ENCODE results near the gene APLF. TPM values are rescaled to one million over a fixed set of nuclear protein-coding genes. Genes with fewer than 3 reads are reported as not detected.
"Not testable (repeated sequence)": the region's sequence is repeated elsewhere in the genome, so short reads cannot be mapped to it uniquely, and the experiment has no call there.

Gene APLF
- total RNA-seq, 1 donor from 2014 or later = 3.8 TPM

- H3K27ac Mint-ChIP-seq; H3K27me3 Mint-ChIP-seq (ENCODE audit: low read depth); H3K9me3 Mint-ChIP-seq; H3K4me1 Mint-ChIP-seq (ENCODE audit: low read depth); H3K36me3 Mint-ChIP-seq (ENCODE audit: low read depth); DNase-seq (ENCODE audit: low spot score); H3K4me3 Mint-ChIP-seq (ENCODE audit: low read depth): not testable (repeated sequence)
- intact Hi-C loops (cut with micrococcal nuclease) = loop anchor here (10.0 kb wide), 1 partner anchor 143 kb away; no protein-coding TSS in a partner anchor
These were observed 60.1 kb downstream of the APLF start for GRCh38 chr2:68527343-68528081.

DNA sequence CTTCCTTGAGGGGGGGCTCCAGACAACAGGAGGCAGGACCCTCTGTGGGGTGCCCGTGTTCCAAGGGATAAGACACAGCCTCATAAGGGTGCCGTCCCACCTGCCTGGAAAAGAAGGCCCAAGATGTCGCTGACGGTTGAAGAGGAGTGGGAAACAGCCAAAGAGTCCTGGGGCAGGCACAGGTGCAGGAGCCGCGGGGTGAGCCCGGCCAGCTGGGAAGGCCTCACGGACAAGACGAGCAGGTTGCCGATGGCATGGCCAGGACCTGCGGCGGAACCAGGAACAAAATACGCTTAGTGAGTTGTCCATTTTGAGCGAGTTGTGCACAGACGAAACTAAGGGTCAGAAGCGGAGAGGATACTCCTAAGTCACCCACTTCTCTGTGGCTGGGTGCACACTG, 61.8 kb downstream of the APLF start:
- H3K27me3 Mint-ChIP-seq (ENCODE audit: low read depth); DNase-seq (ENCODE audit: low spot score); H3K27ac Mint-ChIP-seq; H3K4me3 Mint-ChIP-seq (ENCODE audit: low read depth); H3K9me3 Mint-ChIP-seq; H3K36me3 Mint-ChIP-seq (ENCODE audit: low read depth); H3K4me1 Mint-ChIP-seq (ENCODE audit: low read depth): not testable (repeated sequence)
- intact Hi-C loops (cut with micrococcal nuclease) = loop anchor here (10.0 kb wide), 1 partner anchor 144 kb away; no protein-coding TSS in a partner anchor

- intact Hi-C loops (cut with micrococcal nuclease) = loop anchor here (10.0 kb wide), 1 partner anchor 145 kb away; no protein-coding TSS in a partner anchor
- DNase-seq (ENCODE audit: low spot score); H3K36me3 Mint-ChIP-seq (ENCODE audit: low read depth): not testable (repeated sequence)
These were observed 62.3 kb downstream of the APLF start for GRCh38 chr2:68529651-68530050.

DNA sequence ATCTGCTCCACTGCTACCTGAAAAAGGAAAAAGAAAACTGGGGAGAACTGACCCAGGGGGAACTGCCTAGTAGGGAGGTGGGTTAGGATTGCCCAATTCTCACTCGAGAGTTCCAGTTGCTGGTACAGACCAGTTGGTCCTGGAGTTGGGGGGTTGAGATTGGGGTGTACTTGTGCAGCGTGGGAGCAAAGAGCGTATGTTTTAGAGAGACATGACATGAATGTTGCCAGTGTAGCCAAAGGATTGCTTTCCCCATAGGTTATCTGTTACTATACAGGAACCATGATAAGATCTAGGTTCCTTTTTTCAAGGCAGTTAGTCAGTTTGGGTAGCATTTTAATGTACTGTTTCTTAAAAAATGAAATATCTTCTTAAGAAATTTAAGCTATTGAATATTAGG, 68.6 kb downstream of the APLF start:
- no peak overlapping the region for H3K27ac Mint-ChIP-seq
- H3K4me3 Mint-ChIP-seq (ENCODE audit: low read depth) = no peak overlapping the region
- peaks cover 18% of the 10 kb centered on the region for H3K4me1 Mint-ChIP-seq (ENCODE audit: low read depth)
- H3K9me3 Mint-ChIP-seq = no peaks in the 10 kb centered on the region
- H3K27me3 Mint-ChIP-seq (ENCODE audit: low read depth) = no peaks in the 10 kb centered on the region
- no peaks in the 10 kb centered on the region for H3K36me3 Mint-ChIP-seq (ENCODE audit: low read depth)
- DNase-seq (ENCODE audit: low spot score) = no peak
- intact Hi-C loops (cut with micrococcal nuclease) = loop anchor here (2.0 kb wide), 1 partner anchor 15 kb away; no protein-coding TSS in a partner anchor

More at GRCh38 chr2:68529651-68530050, 62.3 kb downstream of the APLF start:
- H3K4me3 Mint-ChIP-seq (ENCODE audit: low read depth); H3K4me1 Mint-ChIP-seq (ENCODE audit: low read depth); H3K27me3 Mint-ChIP-seq (ENCODE audit: low read depth); H3K27ac Mint-ChIP-seq; H3K9me3 Mint-ChIP-seq: not testable (repeated sequence)

GRCh38 chr2:68537011-68537410, 69.6 kb downstream of the APLF start:
- no peak overlapping the region for H3K4me3 Mint-ChIP-seq (ENCODE audit: low read depth)
- no peaks in the 10 kb centered on the region for H3K9me3 Mint-ChIP-seq
- no peak overlapping the region for H3K27ac Mint-ChIP-seq
- H3K27me3 Mint-ChIP-seq (ENCODE audit: low read depth) = no peaks in the 10 kb centered on the region
- DNase-seq (ENCODE audit: low spot score) = no peak
- H3K36me3 Mint-ChIP-seq (ENCODE audit: low read depth) = peaks cover 2% of the 10 kb centered on the region
- intact Hi-C loops (cut with micrococcal nuclease) = loop anchor here (2.0 kb wide), 1 partner anchor 16 kb away; no protein-coding TSS in a partner anchor
- H3K4me1 Mint-ChIP-seq (ENCODE audit: low read depth) = peaks cover 18% of the 10 kb centered on the region

GRCh38 chr2:68537809-68538208, 70.4 kb downstream of the APLF start:
- DNase-seq (ENCODE audit: low spot score) = no peak

GRCh38 chr2:68544811-68545210, 77.4 kb downstream of the APLF start:
- no peaks in the 10 kb centered on the region for H3K9me3 Mint-ChIP-seq
- H3K27me3 Mint-ChIP-seq (ENCODE audit: low read depth) = no peaks in the 10 kb centered on the region
- no peak overlapping the region for H3K27ac Mint-ChIP-seq
- H3K4me1 Mint-ChIP-seq (ENCODE audit: low read depth) = peaks cover 2% of the 10 kb centered on the region
- intact Hi-C loops (cut with micrococcal nuclease) = no loop called here
- no peak overlapping the region for H3K4me3 Mint-ChIP-seq (ENCODE audit: low read depth)
- no peak for DNase-seq (ENCODE audit: low spot score)
- H3K36me3 Mint-ChIP-seq (ENCODE audit: low read depth) = peaks cover 5% of the 10 kb centered on the region

More at GRCh38 chr2:68537809-68538208, 70.4 kb downstream of the APLF start:
- Mint-ChIP-seq H3K9me3 (no peaks in the 10 kb centered on the region), H3K27me3 (ENCODE audit: low read depth) (no peaks in the 10 kb centered on the region), H3K27ac (no peak overlapping the region), H3K4me3 (ENCODE audit: low read depth) (no peak overlapping the region), H3K36me3 (ENCODE audit: low read depth) (peaks cover 2% of the 10 kb centered on the region), H3K4me1 (ENCODE audit: low read depth) (peaks cover 18% of the 10 kb centered on the region)
- intact Hi-C loops (cut with micrococcal nuclease) = loop anchor here (2.0 kb wide), 1 partner anchor 17 kb away; no protein-coding TSS in a partner anchor

GRCh38 chr2:68548396-68548795, 81.0 kb downstream of the APLF start:
- no peak overlapping the region for H3K4me3 Mint-ChIP-seq (ENCODE audit: low read depth)
- H3K36me3 Mint-ChIP-seq (ENCODE audit: low read depth) = peaks cover 3% of the 10 kb centered on the region
- no peaks in the 10 kb centered on the region for H3K9me3 Mint-ChIP-seq
- no peak for DNase-seq (ENCODE audit: low spot score)
- H3K27ac Mint-ChIP-seq = no peak overlapping the region
- H3K4me1 Mint-ChIP-seq (ENCODE audit: low read depth) = peaks cover 2% of the 10 kb centered on the region
- H3K27me3 Mint-ChIP-seq (ENCODE audit: low read depth) = peaks cover 6% of the 10 kb centered on the region
- intact Hi-C loops (cut with micrococcal nuclease) = no loop called here

GRCh38 chr2:68553098-68553497, 85.7 kb downstream of the APLF start:
- no peaks in the 10 kb centered on the region for H3K36me3 Mint-ChIP-seq (ENCODE audit: low read depth)
- no peak for DNase-seq (ENCODE audit: low spot score)
- peaks cover 6% of the 10 kb centered on the region for H3K27me3 Mint-ChIP-seq (ENCODE audit: low read depth)
- H3K4me1 Mint-ChIP-seq (ENCODE audit: low read depth) = no peaks in the 10 kb centered on the region
- H3K9me3 Mint-ChIP-seq = no peaks in the 10 kb centered on the region
- no peak overlapping the region for H3K4me3 Mint-ChIP-seq (ENCODE audit: low read depth)
- intact Hi-C loops (cut with micrococcal nuclease) = no loop called here
- H3K27ac Mint-ChIP-seq = no peak overlapping the region

- H3K27ac Mint-ChIP-seq; H3K9me3 Mint-ChIP-seq; DNase-seq (ENCODE audit: low spot score); H3K4me1 Mint-ChIP-seq (ENCODE audit: low read depth); intact Hi-C loops (cut with micrococcal nuclease); H3K27me3 Mint-ChIP-seq (ENCODE audit: low read depth); H3K4me3 Mint-ChIP-seq (ENCODE audit: low read depth); H3K36me3 Mint-ChIP-seq (ENCODE audit: low read depth): not testable (repeated sequence)
These were observed 88.2 kb downstream of the APLF start for GRCh38 chr2:68555425-68556206.

DNA sequence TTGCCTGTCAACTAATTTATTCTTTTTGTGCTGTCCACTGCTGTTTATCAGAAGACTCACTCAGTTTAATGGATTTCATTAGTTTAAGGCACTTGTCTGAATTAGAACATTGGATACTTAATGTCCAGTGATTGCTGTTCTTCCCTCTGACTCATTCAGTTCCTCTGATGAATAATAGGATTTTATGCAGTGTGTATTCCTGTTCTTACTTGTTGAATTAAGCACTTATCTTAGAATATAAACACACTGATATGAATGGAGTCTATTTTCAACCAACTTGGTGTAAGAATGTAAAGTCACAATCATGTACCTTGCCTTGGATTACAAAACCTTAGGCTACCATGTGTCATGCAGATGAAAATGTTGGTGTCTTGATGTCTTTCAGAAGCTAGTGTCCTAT, 89.0 kb downstream of the APLF start:
- Mint-ChIP-seq H3K27ac (no peak overlapping the region), H3K4me3 (ENCODE audit: low read depth) (no peak overlapping the region), H3K27me3 (ENCODE audit: low read depth) (peaks cover 2% of the 10 kb centered on the region), H3K9me3 (no peaks in the 10 kb centered on the region), H3K4me1 (ENCODE audit: low read depth) (peaks cover 10% of the 10 kb centered on the region), H3K36me3 (ENCODE audit: low read depth) (no peaks in the 10 kb centered on the region)
- intact Hi-C loops (cut with micrococcal nuclease) = no loop called here
- DNase-seq (ENCODE audit: low spot score) = no peak

DNA sequence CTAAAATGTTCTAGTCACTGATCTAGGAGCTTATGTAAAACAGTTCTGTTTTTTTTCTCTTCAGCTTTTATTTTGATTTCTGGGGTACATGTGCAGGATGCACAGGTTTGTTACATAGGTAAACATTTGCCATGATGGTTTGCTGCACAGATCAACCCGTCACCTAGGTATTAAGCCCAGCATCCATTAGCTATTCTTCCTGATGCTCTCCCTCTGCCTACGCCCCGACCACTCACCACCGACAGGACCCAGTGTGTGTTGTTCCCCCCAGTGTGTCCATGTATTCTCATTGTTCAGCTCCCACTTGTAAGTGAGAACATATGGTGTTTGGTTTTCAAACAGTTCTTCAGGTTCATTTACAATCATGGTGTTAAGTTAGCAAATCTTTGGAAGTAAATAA, 91.2 kb downstream of the APLF start:
- H3K27me3 Mint-ChIP-seq (ENCODE audit: low read depth) = no peaks in the 10 kb centered on the region
- intact Hi-C loops (cut with micrococcal nuclease) = no loop called here
- H3K27ac Mint-ChIP-seq = no peak overlapping the region
- no peaks in the 10 kb centered on the region for H3K9me3 Mint-ChIP-seq
- no peak overlapping the region for H3K4me3 Mint-ChIP-seq (ENCODE audit: low read depth)
- peaks cover 10% of the 10 kb centered on the region for H3K4me1 Mint-ChIP-seq (ENCODE audit: low read depth)
- no peaks in the 10 kb centered on the region for H3K36me3 Mint-ChIP-seq (ENCODE audit: low read depth)
- no peak for DNase-seq (ENCODE audit: low spot score)

GRCh38 chr2:68559692-68560091, 92.3 kb downstream of the APLF start:
- Mint-ChIP-seq H3K27ac (no peak overlapping the region), H3K9me3 (no peaks in the 10 kb centered on the region), H3K27me3 (ENCODE audit: low read depth) (no peaks in the 10 kb centered on the region), H3K4me1 (ENCODE audit: low read depth) (peaks cover 10% of the 10 kb centered on the region), H3K4me3 (ENCODE audit: low read depth) (no peak overlapping the region), H3K36me3 (ENCODE audit: low read depth) (no peaks in the 10 kb centered on the region)
- DNase-seq (ENCODE audit: low spot score) = no peak
- intact Hi-C loops (cut with micrococcal nuclease) = no loop called here

Data from activated T-helper 2 cell treated with anti-CD3 and anti-CD28 coated beads, Interferon-gamma antibody, Interleukin-2, Interleukin-4, amounts not matched to agents 10 μg/mL and 5 μg/mL and 100 μg/mL, durations not matched to agents 14 hours and 24 hours and 36 hours (primary cell).